ENCODE results near the gene PEX16. TPM values are rescaled to one million over a fixed set of nuclear protein-coding genes. Genes with fewer than 3 reads are reported as not detected.
A peak's percentile ranks its signal among the peaks of the same experiment; 100 is the strongest.

PEX16 gene
- total and polyA plus RNA-seq, 2 of the 13 experiments (the other 11 are each of a cell fraction or from before 2014, with no cell fraction given): 12.5 to 21.8 TPM

- TF ChIP-seq ZNF18 (CRISPR knock-in tag; IDR thresholded peaks at IDR 0.05; ENCODE audit: insufficient replicate concordance) (no peak), PLSCR1 (CRISPR knock-in tag; IDR thresholded peaks at IDR 0.05; ENCODE audit: borderline replicate concordance) (no peak), HDAC6 (IDR thresholded peaks at IDR 0.05; ENCODE audit: low read depth, low read length) (no peak), ZBTB44 (CRISPR knock-in tag; IDR thresholded peaks at IDR 0.05) (0 out of 2 replicates have a peak, but pooled peaks have one; percentile 67), KDM6A (CRISPR knock-in tag; IDR thresholded peaks at IDR 0.05; ENCODE audit: low read depth) (no peak), TAF1 (CRISPR knock-in tag; IDR thresholded peaks at IDR 0.05) (no peak), SOX6 (IDR thresholded peaks at IDR 0.05) (no peak), SOX6 (CRISPR knock-in tag; IDR thresholded peaks at IDR 0.05) (no peak), NFIC (IDR thresholded peaks at IDR 0.05; ENCODE audit: low read length) (no peak), KMT2A (CRISPR knock-in tag; IDR thresholded peaks at IDR 0.05) (peak; percentile 52; the same call in 1 of the 2 replicates), EEA1 (CRISPR knock-in tag; IDR thresholded peaks at IDR 0.05; ENCODE audit: borderline replicate concordance) (no peak), MAFF (IDR thresholded peaks at IDR 0.05; ENCODE audit: low read depth, low read length) (no peak), ZNF580 (CRISPR knock-in tag; IDR thresholded peaks at IDR 0.05; ENCODE audit: borderline replicate concordance, low read depth) (peak; percentile 65; the same call in 1 of the 2 replicates), CERS6 (CRISPR knock-in tag; IDR thresholded peaks at IDR 0.05) (no peak), ISX (CRISPR knock-in tag; conservative IDR thresholded peaks at IDR 0.05) (no peak), ZNF724P (CRISPR knock-in tag; IDR thresholded peaks at IDR 0.05; ENCODE audit: borderline replicate concordance) (no peak), ELF3 (CRISPR knock-in tag; IDR thresholded peaks at IDR 0.05) (peak; percentile 28; the same call in 1 of the 2 replicates), JUN (CRISPR knock-in tag; IDR thresholded peaks at IDR 0.05) (no peak), ZBTB10 (CRISPR knock-in tag; IDR thresholded peaks at IDR 0.05; ENCODE audit: borderline replicate concordance) (no peak), SSRP1 (CRISPR knock-in tag; IDR thresholded peaks at IDR 0.05) (no peak), SMARCE1 (IDR thresholded peaks at IDR 0.05; ENCODE audit: borderline replicate concordance) (no peak), ZNF33A (CRISPR knock-in tag; IDR thresholded peaks at IDR 0.05; ENCODE audit: borderline replicate concordance) (no peak), NRL (CRISPR knock-in tag; IDR thresholded peaks at IDR 0.05; ENCODE audit: borderline replicate concordance) (no peak)
These were observed 32.3 kb downstream of the PEX16 start, which contains the start of gene MAPK8IP1 (continued) for GRCh38 chr11:45885274-45885920.
